ENCODE data around the gene ATP6V0A1.

The ATP6V0A1 gene

GRCh38 chr17:42423766-42424165, 34.9 kb upstream of the ATP6V0A1 start:
- in situ Hi-C loops (cut with MboI; ENCODE audit: low pct_unique_long_range_greater_than_20kb, low sequenced_read_pairs, unreplicated experiment), result no loop called here
- no peak for TF ChIP-seq CTCF (IDR thresholded peaks at IDR 0.05; ENCODE audit: extremely low read depth, insufficient read depth, missing control alignments)

GRCh38 chr17:42424991-42425610, 33.6 kb upstream of the ATP6V0A1 start:
- DNase-seq (ENCODE audit: low spot score), result no peak
- in situ Hi-C loops (cut with MboI; ENCODE audit: low pct_unique_long_range_greater_than_20kb, low sequenced_read_pairs, unreplicated experiment), result no loop called here
- no peak for TF ChIP-seq CTCF (IDR thresholded peaks at IDR 0.05; ENCODE audit: extremely low read depth, insufficient read depth, missing control alignments)

More at GRCh38 chr17:42423766-42424165, 34.9 kb upstream of the ATP6V0A1 start:
- no peak for DNase-seq (ENCODE audit: low spot score)

GRCh38 chr17:42428141-42428944, 30.3 kb upstream of the ATP6V0A1 start:
- in situ Hi-C loops (cut with MboI; ENCODE audit: low pct_unique_long_range_greater_than_20kb, low sequenced_read_pairs, unreplicated experiment), result no loop called here
- peak; percentile 73 for TF ChIP-seq CTCF (IDR thresholded peaks at IDR 0.05; ENCODE audit: extremely low read depth, insufficient read depth, missing control alignments)
- peak; percentile 52 for DNase-seq (ENCODE audit: low spot score)

- TF ChIP-seq CTCF (IDR thresholded peaks at IDR 0.05; ENCODE audit: extremely low read depth, insufficient read depth, missing control alignments), result no peak
- no peak for DNase-seq (ENCODE audit: low spot score)
- in situ Hi-C loops (cut with MboI; ENCODE audit: low pct_unique_long_range_greater_than_20kb, low sequenced_read_pairs, unreplicated experiment), result no loop called here
These were observed 28.8 kb upstream of the ATP6V0A1 start for GRCh38 chr17:42429726-42430447.

- DNase-seq (ENCODE audit: low spot score), result no peak
- in situ Hi-C loops (cut with MboI; ENCODE audit: low pct_unique_long_range_greater_than_20kb, low sequenced_read_pairs, unreplicated experiment), result no loop called here
- no peak for TF ChIP-seq CTCF (IDR thresholded peaks at IDR 0.05; ENCODE audit: extremely low read depth, insufficient read depth, missing control alignments)
These were observed 26.9 kb upstream of the ATP6V0A1 start for GRCh38 chr17:42431758-42432161.

GRCh38 chr17:42436391-42436790, 22.3 kb upstream of the ATP6V0A1 start:
- in situ Hi-C loops (cut with MboI; ENCODE audit: low pct_unique_long_range_greater_than_20kb, low sequenced_read_pairs, unreplicated experiment), result no loop called here
- no peak for DNase-seq (ENCODE audit: low spot score)
- TF ChIP-seq CTCF (IDR thresholded peaks at IDR 0.05; ENCODE audit: extremely low read depth, insufficient read depth, missing control alignments), result no peak

All from GM13977 (cell line).